Mucosa of rectum (tissue), 2 donors: Measurements from ENCODE around the gene PEX11B.

Experiments
- H3K27ac ChIP-seq, 2 donors: one replicate each; pipeline ENCODE4 v1.7.0; 2013; ENCODE audit warnings: inconsistent platforms in 2 of 2, low read depth in 2 of 2, low read length in 2 of 2
- H3K27me3 ChIP-seq, 2 donors: one replicate each; pipeline ENCODE4 v1.7.0; 2013; ENCODE audit warnings: low read length in 2 of 2; ENCODE audit not compliant: control insufficient read depth in 2 of 2, insufficient read depth in 2 of 2
- H3K36me3 ChIP-seq, 2 donors: one replicate each; pipeline ENCODE4 v1.7.0; 2013; ENCODE audit warnings: low read length in 2 of 2; ENCODE audit not compliant: control insufficient read depth in 2 of 2, insufficient read depth in 2 of 2
- H3K4me1 ChIP-seq, 2 donors: one replicate each; pipeline ENCODE4 v1.7.0; 2013; ENCODE audit warnings: low read length in 2 of 2, mild to moderate bottlenecking in 1 of 2; ENCODE audit not compliant: control insufficient read depth in 2 of 2, insufficient read depth in 2 of 2
- H3K4me3 ChIP-seq, 2 donors: one replicate each; pipeline ENCODE4 v1.7.0; 2013; ENCODE audit warnings: low read length in 2 of 2
- H3K9ac ChIP-seq, 2 donors: one replicate each; pipeline ENCODE4 v1.7.0; 2013; ENCODE audit warnings: low read length in 2 of 2, low read depth in 1 of 2, mild to moderate bottlenecking in 1 of 2
- H3K9me3 ChIP-seq, 2 donors: one replicate each; pipeline ENCODE4 v1.7.0; 2013; ENCODE audit warnings: low read length in 2 of 2; ENCODE audit not compliant: control insufficient read depth in 2 of 2
- donor health status: healthy.
- donor health status: Normal muscosa, but diverticular disease.

PEX11B gene, protein sequence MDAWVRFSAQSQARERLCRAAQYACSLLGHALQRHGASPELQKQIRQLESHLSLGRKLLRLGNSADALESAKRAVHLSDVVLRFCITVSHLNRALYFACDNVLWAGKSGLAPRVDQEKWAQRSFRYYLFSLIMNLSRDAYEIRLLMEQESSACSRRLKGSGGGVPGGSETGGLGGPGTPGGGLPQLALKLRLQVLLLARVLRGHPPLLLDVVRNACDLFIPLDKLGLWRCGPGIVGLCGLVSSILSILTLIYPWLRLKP

DNA sequence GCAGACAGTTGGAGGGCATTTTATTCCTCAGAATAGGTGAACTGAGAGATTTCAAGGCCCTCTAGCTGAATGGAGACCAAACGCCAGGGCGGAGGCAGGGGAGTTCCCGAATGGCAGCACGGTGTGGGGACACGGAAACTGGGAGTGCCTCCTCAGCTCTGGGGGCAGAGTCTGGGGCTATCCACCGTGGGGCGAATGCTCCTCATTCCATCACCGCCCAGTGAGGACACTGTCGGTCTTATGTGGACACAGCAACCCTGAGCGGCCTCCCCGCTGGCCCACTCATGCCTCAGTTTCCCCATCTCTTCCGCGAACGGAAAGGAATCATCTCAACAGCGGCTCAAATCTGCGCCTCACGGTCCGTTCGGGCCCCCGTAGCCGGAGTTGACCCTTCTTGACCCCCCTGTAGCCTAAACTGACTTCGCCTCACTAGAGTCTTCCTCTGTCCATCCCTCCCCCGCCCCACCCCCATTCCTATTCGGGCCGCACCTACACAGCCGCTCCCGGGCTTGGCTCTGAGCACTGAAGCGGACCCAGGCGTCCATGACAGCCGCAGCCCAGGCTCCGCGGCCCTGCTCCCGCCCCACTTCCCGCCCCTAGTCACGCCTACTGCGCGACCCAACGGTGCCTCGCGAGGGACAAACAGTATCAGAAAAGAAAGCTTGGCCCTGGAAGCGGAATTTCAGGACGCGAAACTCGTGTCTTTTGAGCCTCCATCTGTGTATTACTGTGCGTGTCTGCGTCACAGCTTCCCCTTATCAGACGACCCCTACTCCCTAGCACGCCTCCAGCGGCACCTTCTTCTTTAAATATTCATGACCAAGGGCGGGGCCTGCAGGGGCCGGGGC is at the start of gene PEX11B:
Gene PEX11B, minus strand, starts transcription at position 574 of the 848 bp plus-strand sequence. Its CDS starts 29 bp downstream, at position 545.
- Histone ChIP-seq H3K36me3 (peaks cover 0 to 18% of the 10 kb centered on the region in 2 donors), H3K9me3 (no peaks in the 10 kb centered on the region), H3K27me3 (no peaks in the 10 kb centered on the region), H3K4me3 (peak within 1 kb of the TSS; percentile 88 to 98), H3K27ac (peak within 1 kb of the TSS; percentile 90 to 94), H3K9ac (peak within 1 kb of the TSS; percentile 85 to 95), H3K4me1 (peaks cover 20 to 22% of the 10 kb centered on the region in 2 donors)

DNA sequence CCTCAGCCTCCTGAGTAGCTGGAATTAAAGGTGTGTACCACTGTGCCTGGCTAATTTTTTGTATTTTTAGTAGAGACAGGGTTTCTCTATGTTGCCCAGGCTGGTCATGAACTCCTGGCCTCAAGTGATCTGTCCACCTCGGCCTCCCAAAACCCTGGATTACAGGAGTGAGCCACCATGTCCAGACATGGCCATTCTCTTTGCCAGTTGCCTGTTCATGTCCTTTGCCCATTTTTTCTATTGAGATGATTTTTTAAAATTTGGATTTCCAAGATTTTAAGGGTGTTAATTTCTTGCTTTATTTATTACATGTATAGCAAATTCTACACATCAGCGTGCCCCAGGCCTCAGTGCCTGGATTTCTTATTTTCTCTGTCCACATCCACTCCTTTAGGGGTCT is 48.8 kb upstream of the PEX11B start:
- Histone ChIP-seq H3K9me3 (no peaks in the 10 kb centered on the region), H3K9ac (no peak overlapping the region), H3K4me1 (peaks cover 9 to 25% of the 10 kb centered on the region in 2 donors), H3K27me3 (peaks cover 0 to 7% of the 10 kb centered on the region in 2 donors), H3K4me3 (no peak overlapping the region), H3K36me3 (no peaks in the 10 kb centered on the region), H3K27ac (no peak overlapping the region)

DNA sequence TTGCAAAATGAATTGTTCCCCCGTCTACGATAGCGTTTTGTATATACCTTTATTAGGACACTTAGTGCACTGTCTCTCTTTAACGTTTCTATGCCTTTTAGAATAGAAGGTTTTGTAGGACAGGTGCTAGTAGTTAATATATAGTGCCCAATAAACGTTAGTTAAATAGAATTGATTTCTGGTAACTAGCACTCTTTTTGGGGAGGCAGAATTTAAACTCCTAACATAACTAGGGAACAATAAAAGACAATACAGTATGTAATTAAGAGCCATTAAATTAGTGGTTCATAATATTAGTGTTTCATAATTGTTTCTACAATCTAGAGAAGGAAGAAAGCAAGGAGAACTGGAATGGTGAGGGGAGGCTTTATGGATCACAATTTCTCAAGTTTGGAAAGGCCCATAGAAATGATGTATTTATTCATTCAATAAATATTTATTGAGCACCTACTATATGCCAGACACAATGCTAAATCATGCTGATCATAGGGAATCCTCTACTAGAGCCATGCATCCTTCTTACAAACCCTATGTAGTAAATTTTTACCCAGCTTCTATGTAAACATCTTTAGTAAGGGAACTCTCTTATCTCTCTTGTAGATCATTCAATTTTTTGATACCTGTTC is 46.7 kb upstream of the PEX11B start:
- H3K4me3 ChIP-seq: peak overlapping the region; percentile 85 to 95
- peak overlapping the region; percentile 69 to 83 for H3K27ac ChIP-seq
- H3K4me1 ChIP-seq: peaks cover 26 to 44% of the 10 kb centered on the region in 2 donors
- no peaks in the 10 kb centered on the region for H3K9me3 ChIP-seq
- no peaks in the 10 kb centered on the region for H3K36me3 ChIP-seq
- peak overlapping the region; percentile 84 to 91 for H3K9ac ChIP-seq
- H3K27me3 ChIP-seq: peaks cover 14 to 25% of the 10 kb centered on the region in 2 donors

DNA sequence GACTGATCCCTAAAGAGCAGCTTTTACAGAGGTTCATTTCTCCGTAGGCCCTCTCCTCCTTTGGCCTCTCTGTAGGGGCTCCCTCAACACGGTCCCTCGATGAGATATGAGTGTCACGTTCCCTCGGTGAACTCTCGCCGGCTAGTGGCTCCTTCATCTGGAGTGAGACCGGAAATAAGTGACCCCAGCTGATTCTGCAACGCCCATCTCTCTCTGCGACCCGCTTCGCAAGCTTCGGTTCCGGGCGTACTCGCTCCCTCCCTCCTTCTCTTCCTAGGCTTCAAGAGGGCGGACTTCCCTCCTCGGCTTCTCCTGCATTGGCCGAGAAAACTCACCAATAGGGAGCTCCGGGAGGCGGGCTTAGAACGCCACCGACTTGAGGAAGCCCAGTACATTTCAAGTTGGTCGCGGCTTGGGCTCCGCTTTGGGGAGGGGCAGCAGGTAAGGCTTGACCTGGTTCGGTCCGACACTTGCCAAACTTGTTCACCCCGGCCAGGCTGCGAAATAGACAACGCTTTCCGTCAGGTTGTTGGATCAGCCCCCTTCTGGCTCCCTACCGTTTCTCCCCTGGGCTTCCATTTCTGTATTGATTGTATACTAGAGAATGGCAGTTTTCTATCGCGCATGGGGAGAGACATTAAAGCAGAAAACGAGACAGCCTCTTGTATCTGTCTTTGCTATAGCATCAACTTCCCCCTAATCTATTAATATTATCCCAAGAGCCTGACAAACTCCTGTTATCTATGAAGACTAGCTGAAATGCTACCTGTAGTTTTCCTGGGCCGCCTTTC is 46.0 kb upstream of the PEX11B start, which contains the start of the genes ANKRD34A and POLR3GL:
Gene ANKRD34A, minus strand, starts transcription at position 248 of the 791 bp plus-strand sequence. CDS start 2,816 bp downstream, outside the sequence.
Gene POLR3GL, plus strand, starts transcription at position 363 of the 791 bp plus-strand sequence. CDS start 10,176 bp downstream, outside the sequence.
- Histone ChIP-seq H3K27me3 (peaks cover 14 to 31% of the 10 kb centered on the region in 2 donors), H3K9me3 (no peaks in the 10 kb centered on the region), H3K36me3 (no peaks in the 10 kb centered on the region), H3K27ac (peak within 1 kb of the TSS; percentile 69 to 83), H3K4me1 (peaks cover 26 to 47% of the 10 kb centered on the region in 2 donors), H3K4me3 (peak within 1 kb of the TSS; percentile 85 to 95), H3K9ac (peak within 1 kb of the TSS; percentile 84 to 91)

DNA sequence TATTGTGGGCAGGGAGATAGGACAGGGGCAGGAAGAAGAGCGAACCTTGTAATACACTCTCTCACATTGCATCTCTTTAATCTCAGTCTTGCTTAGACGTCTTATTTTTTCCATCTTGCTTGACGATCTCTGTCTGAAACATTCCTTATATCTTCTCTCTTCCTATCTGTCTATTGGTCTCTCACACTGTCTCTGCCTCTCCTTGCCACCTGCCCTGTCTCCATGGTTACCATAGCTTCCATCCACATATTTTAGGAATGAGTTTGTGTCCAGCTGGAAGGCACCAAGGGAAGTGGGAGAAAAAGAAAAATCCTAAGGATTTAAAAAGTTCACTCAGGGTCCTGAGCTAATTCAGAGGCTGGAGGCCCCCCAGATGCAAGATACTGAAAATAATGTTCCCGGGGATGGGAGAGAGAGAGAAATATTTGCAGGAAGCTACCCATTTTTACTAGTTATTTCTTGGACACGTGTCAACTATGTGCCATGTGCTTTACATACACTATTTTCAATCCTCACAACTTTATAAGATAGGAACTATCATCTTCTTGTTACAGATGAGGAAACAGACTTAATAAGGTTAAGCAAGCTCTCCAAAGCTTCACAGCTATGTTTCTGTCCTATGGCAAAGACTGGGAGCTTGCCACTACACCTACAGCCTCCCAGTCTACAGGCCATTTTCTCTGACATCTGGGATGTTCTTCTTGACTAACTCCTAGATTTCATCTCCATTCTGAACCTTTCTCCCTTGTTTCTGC is 44.9 kb upstream of the PEX11B start:
- Histone ChIP-seq H3K9me3 (no peaks in the 10 kb centered on the region), H3K9ac (peak overlapping the region in 1 of 2 donors; percentile 84), H3K4me1 (peaks cover 27 to 49% of the 10 kb centered on the region in 2 donors), H3K27ac (peak overlapping the region; percentile 69 to 83), H3K36me3 (no peaks in the 10 kb centered on the region), H3K27me3 (peaks cover 14 to 34% of the 10 kb centered on the region in 2 donors), H3K4me3 (peak overlapping the region; percentile 85 to 95)

DNA sequence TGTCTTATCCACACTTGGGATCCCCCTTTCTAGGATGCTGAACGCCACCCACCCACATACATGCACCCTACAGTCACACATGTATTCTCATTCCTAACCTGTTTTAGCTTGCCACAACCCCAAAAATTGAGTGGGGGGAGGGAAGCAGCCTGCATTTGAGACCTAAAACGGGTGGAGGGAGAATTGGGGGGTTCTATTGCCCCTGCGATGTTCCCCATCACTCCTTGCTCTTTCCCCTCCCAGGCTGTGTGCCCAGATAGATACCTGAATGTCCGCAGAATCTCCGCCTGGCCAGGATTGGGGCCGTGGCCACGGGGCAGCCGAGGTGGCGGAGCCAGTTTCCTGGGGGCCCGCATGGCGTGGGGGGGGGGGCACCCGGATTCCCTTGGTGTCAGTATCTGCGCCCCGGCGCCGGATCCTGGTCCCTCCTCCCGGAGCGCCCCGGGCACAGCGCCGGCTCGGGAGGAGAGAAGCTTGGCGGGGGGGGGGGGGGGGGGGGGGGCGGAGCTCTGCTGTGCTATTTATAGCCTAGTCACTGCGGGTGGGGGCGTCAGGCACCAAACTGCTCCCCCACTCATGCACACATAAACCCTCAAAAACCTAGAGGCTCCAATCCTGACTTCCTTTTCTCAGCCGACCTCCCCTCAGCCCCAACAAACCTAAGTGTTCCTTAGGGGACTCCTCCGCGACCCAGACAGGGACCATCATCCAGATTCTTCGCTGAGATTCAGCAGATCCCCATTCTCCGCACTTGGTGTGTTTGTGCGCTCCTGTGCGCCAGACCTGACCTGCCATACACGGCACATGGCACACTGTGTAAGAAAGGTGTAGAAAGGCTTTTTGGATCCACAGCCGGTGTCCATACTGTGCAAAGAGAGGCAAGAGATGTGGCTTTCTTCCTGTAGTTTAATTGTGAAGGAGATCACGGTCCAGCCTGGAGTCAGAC is 43.9 kb upstream of the PEX11B start:
- peak overlapping the region; percentile 34 to 39 for H3K27ac ChIP-seq
- H3K36me3 ChIP-seq: no peaks in the 10 kb centered on the region
- peak overlapping the region; percentile 77 to 78 for H3K4me3 ChIP-seq
- peaks cover 29 to 54% of the 10 kb centered on the region in 2 donors for H3K4me1 ChIP-seq
- H3K9me3 ChIP-seq: no peaks in the 10 kb centered on the region
- H3K9ac ChIP-seq: peak overlapping the region; percentile 35 to 64
- H3K27me3 ChIP-seq: peaks cover 14 to 34% of the 10 kb centered on the region in 2 donors

DNA sequence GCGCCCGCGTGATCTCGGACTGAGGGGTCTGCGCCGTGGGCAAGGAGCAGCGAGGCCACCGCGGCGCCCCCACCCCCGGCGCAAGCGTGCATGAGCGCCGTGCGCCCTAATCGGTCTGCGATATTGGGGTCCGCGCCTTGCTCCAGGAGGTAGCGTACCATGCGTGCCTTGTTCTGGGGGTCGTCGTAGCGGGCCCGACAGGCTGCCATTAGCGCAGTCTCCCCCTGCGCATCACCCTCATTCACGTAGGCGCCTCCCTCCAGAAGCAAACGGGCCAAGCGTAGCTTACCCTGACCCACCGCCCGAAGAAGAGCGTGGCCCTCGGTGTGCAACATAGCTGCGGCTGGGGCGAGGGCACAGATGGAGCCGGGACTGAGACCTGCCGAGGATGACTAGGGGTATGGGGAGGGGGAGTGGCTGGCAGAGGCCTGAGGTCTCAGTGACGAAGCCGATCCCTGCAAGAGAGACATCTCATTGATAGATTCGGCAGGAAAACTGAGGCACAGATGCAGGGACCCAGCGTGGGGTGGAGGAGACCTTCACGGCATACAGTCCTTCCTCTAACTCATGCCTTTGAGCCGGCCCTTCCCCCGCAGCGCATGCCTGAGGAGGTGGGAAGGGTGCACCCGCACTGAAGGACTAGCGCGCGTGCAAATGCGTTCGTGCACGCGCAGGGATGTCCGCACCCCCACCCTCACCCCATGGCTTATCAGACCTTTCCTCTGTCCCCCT is 43.1 kb upstream of the PEX11B start:
- Histone ChIP-seq H3K4me1 (peaks cover 35 to 58% of the 10 kb centered on the region in 2 donors), H3K9ac (peak overlapping the region; percentile 64 to 74), H3K36me3 (no peaks in the 10 kb centered on the region), H3K4me3 (peak overlapping the region; percentile 77 to 78), H3K27ac (peak overlapping the region in 1 of 2 donors; percentile 39), H3K9me3 (no peaks in the 10 kb centered on the region), H3K27me3 (peaks cover 14 to 34% of the 10 kb centered on the region in 2 donors)

DNA sequence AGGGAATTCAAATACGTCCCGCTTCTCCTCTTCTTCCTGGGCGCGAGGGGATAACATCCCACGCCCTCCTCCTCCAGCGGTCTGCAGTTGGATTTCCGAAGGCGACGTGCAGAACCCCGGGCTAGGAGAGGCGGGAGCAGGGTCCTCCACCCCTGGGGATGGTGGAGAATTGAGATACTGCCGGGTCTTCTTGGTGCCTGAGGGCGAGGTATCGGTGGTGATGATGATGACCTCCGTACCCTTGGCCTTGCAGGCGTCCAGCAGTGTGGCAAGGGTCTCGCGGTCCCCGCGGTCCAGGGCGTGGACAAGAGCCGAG is 42.5 kb upstream of the PEX11B start:
- peaks cover 14 to 34% of the 10 kb centered on the region in 2 donors for H3K27me3 ChIP-seq
- H3K9me3 ChIP-seq: no peaks in the 10 kb centered on the region
- H3K9ac ChIP-seq: peak overlapping the region; percentile 64 to 74
- H3K4me3 ChIP-seq: peak overlapping the region; percentile 77 to 78
- H3K27ac ChIP-seq: peak overlapping the region; percentile 61 to 78
- H3K36me3 ChIP-seq: no peaks in the 10 kb centered on the region
- peaks cover 35 to 64% of the 10 kb centered on the region in 2 donors for H3K4me1 ChIP-seq
